GM19023 (cell line): ENCODE measurements around the gene ZW10.

Source experiments
- ATAC-seq: cut with Tn5 transposase; IDR thresholded peaks from one replicate; pipeline ENCODE4 v1.9.1; 2021; ENCODE audit warnings: mild to moderate bottlenecking, moderate library complexity; ENCODE audit not compliant: unreplicated experiment

The ZW10 gene

GRCh38 chr11:113698515-113698914 lies 75.0 kb downstream of the ZW10 start:
- no peak for ATAC-seq

DNA sequence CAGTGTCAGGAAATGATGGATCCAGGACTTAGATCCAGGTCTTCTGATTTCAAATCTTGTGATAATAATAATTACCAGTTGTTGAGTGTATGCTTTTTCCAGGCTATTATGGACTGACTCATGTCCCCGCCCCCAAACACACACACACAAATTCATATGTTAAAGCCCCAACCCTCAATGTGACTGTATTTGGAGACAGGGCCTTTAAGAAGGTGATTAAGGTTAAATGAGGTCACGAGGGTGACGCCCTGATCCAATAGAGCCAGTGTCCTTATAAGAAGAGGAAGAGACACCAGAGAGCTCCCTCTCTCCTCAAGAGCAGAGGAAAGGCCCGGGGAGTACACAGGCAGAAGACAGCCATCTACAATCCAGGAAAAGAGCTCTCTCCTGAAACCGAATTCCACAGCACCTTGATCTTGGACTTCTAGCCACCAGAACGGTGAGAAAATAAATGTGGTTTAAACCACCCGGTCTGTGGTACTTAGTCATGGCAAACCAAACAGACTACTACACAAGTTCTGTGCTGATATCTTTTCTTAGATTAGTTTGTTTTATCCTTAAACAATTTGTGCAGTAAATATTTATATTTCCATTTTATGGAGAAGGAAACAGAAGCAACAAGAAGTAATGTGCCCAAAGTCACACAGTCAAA lies 75.6 kb downstream of the ZW10 start:
- ATAC-seq = no peak

- ATAC-seq = no peak
Measured at GRCh38 chr11:113697111-113697510, 76.4 kb downstream of the ZW10 start.

GRCh38 chr11:113695207-113695606 lies 78.3 kb downstream of the ZW10 start:
- no peak for ATAC-seq

DNA sequence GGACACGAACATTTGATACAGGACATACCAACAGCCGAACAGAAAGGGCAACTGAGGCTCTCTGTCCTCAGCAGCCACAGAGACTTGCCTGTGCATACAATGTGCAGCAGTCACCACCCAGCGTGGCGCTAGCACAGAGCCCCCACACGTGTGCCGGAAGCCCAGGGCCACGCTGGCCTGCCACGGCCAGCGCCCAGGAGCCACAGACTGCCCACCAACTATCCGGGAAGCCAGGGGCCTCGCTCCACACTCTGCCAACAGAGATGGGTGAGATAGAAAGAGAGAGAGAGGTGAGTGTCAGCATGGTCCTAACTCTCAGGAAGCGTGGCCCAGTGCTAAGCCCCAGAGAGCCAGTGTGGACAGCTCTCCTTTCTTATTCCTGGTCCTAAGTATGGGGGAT lies 79.1 kb downstream of the ZW10 start:
- ATAC-seq = no peak

DNA sequence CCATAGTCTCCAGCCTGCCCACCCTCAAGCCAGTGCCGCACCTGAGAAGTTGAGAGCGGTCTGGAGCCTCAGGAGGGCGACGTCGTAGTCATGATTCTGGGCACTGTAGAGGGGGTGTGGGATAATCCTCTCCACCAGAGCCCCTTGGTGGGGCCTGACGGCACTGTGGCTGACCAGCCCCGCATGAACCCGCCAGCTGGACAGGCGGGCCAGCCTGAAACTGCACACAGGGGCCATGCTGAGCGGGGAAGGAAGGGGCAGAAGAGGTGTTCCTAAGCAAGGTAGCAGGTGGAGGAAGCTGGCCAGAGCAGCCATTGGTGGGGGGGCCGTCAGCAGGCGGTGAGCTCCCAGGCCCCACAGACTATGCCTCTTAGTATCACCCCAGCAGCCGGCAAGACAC lies 80.5 kb downstream of the ZW10 start:
- no peak for ATAC-seq

DNA sequence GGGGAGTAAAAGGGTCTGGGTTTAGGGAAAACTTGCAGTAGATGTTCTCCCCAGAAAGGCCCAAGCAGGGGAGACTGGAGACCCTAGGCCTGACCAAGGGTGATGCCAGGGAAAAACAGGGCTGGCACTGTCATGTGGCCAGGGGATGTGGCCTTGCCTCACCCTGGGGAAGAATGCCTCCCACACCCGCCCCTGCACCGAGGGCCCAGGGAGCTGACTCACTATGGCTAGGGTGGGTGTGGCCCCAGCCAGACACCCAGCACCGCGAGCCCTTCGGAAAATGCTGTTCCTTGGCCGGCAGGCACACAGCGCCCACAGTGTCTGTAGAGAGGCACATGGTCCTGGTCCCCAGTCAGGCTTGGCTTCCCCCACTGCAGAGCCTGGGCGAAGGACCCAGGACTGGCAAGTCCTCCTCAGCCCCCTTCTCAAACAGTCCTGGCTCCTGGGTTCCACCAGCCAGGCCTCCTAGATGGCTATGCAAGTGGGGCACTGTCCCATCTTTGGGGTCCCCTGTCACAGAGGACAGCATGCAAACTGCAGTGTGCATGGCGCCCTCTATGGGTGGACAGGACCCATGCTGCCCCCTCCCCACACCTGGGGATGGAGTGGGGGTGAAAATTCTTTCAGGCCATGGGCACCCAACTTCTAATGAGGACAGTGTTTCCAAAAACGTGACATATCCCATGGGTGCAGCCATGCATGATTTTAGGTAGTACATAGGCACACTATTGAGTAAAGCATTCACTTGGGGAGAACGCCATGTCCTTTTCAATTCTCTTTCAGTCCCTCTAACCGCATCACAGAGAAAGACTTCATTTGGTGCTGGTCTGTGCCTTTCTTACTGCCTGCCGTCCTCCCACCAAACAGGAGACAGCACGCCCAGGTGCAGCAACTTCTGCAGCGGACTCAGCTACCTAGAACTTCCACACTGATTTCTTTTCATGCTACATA lies 82.6 kb downstream of the ZW10 start:
- ATAC-seq = no peak

- ATAC-seq = no peak
Measured at GRCh38 chr11:113689768-113690618, 83.5 kb downstream of the ZW10 start.

DNA sequence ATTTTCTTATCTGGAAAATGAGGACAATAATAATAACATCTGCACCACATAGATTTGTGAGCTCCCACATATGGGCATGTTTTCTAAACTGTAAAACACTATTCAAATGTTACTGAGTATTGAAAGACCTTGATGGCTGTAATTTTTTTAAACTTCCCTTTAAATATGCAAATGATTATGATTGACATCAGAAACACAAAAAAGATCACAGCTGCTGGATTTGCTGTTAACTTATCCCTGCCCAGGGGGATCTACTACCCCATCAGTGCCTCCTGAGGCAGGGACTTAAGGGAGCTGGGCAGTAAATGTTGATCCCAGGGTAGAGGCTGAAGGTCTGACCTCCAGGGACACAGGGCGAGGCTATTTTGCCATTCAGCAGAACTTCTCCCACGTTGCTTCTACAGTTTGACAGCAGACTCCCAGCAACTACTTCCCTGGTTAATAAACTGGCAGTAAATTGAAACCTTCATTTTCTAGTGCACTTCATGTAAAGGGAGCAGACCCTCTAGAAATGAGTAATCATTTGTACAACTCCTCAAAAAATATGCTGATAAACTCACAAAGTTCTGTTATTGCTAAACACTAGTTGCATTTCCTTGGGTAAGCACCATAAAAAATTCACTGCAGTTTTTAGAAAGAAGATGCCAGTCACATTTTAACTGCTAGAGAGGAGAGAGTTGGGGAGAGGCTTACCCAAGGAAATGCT lies 87.7 kb downstream of the ZW10 start:
- no peak for ATAC-seq

DNA sequence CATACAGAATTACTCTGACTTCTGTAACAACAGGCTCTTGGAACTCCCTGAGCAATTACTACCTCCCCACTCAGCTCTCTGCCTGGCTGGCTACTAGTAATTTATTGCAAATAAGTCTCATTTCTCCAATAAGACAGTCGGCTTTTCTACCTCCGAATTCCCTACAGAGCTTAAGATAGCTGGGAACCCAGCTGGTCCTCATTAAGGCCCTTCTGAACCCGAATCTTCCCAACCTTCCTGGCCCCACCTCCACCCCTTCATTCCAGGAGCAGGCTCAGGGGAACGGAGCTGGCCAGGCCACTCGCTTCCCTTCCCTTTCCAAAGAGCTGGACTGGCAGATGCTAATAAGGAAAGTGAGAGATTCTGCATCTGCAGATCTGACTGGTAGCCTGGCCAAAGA lies 89.0 kb downstream of the ZW10 start:
- ATAC-seq = no peak

DNA sequence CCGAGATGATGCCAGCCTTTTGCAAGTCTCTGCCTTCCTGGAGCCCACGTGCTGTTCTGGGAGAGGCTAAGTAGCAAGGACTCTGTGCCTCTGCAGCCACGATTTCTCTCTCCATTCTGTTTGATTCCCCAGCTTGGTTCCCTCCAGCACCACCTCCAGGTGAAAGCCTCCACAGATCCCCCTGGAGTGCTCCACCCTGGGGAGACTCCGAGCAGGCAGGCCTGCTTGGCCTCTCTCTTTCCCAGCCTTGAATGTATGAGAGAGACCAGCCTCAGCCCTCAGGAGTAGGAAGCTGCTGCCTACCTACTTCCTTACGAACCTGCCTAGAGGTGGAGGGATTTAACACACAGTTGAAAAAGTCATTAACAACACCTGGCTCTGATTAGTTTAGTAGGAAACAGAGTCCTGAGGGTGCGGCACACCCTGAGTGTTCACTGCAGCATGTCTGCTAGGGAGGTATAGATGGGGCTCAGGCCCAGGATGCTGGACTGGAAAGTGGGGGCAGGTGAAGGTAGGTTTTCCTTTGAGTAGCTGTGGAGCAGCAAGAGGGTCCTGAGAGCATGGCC lies 89.9 kb downstream of the ZW10 start:
- no peak for ATAC-seq
